Measurements from ENCODE around the gene PRPF19.

PRPF19 gene

GRCh38 chr11:60872124-60872960 lies 34.0 kb downstream of the PRPF19 start:
- no peak for DNase-seq

- no peak for DNase-seq
Observed at GRCh38 chr11:60871378-60872061, 34.9 kb downstream of the PRPF19 start.

GRCh38 chr11:60870733-60871377 lies 35.5 kb downstream of the PRPF19 start:
- no peak for DNase-seq

GRCh38 chr11:60870276-60870675 lies 36.1 kb downstream of the PRPF19 start:
- no peak for DNase-seq

- no peak for DNase-seq
Observed at GRCh38 chr11:60869451-60869825, 36.9 kb downstream of the PRPF19 start.

GRCh38 chr11:60868682-60869450 lies 37.5 kb downstream of the PRPF19 start:
- DNase-seq = no peak

GRCh38 chr11:60867871-60868681 lies 38.3 kb downstream of the PRPF19 start:
- DNase-seq = no peak

- DNase-seq = no peak
Observed at GRCh38 chr11:60866911-60867870, 39.2 kb downstream of the PRPF19 start, which contains the start of gene ZP1. ZP1 (plus strand) TSS chr11:60867542; CDS start chr11:60867562, 20 bp downstream.

- no peak for DNase-seq
Observed at GRCh38 chr11:60864856-60865513, 41.4 kb downstream of the PRPF19 start.

- DNase-seq = no peak
Observed at GRCh38 chr11:60863550-60864521, 42.5 kb downstream of the PRPF19 start.

- no peak for DNase-seq
Observed at GRCh38 chr11:60862171-60862570, 44.2 kb downstream of the PRPF19 start.

- DNase-seq = no peak
Observed at GRCh38 chr11:60860943-60861342, 45.4 kb downstream of the PRPF19 start.

GRCh38 chr11:60859616-60860250 lies 46.7 kb downstream of the PRPF19 start:
- DNase-seq = no peak

- no peak for DNase-seq
Observed at GRCh38 chr11:60858731-60859464, 47.5 kb downstream of the PRPF19 start.

- DNase-seq = no peak
Observed at GRCh38 chr11:60858236-60858635, 48.1 kb downstream of the PRPF19 start.

GRCh38 chr11:60857378-60858232 lies 48.8 kb downstream of the PRPF19 start:
- no peak for DNase-seq
